CD4-positive, CD25-positive, alpha-beta regulatory T cell (primary cell): Measurements from ENCODE around the gene TLL2. TPM values are rescaled to one million over a fixed set of nuclear protein-coding genes. Genes with fewer than 3 reads are reported as not detected.

Experiments used
- ATAC-seq, 2 donors: fragments of 150-1000 bp; cut with Tn5 transposase; one replicate each; pipeline ENCODE4 v1.10.0; 2021; ENCODE audit warnings: low read depth in 2 of 2, moderate number of reproducible peaks in 2 of 2, moderate library complexity in 1 of 2
- DNase-seq, 3 donors: peaks; one replicate each; pipeline versions ENCODE4 v3.0.0 to v3.0.0-alpha.2; 2012 to 2022; ENCODE audit warnings: mixed read lengths in 1 of 3
- H3K27ac ChIP-seq: one replicate; pipeline ENCODE4 v1.7.0; 2013; ENCODE audit warnings: mild to moderate bottlenecking, low read length; ENCODE audit not compliant: insufficient read depth, poor library complexity, severe bottlenecking
- H3K27me3 ChIP-seq: one replicate; pipeline ENCODE4 v1.7.0; 2013; ENCODE audit warnings: low read length; ENCODE audit not compliant: control insufficient read depth, insufficient read depth
- H3K36me3 ChIP-seq: one replicate; pipeline ENCODE4 v1.7.0; 2013; ENCODE audit warnings: mild to moderate bottlenecking, low read length, moderate library complexity; ENCODE audit not compliant: control insufficient read depth, insufficient read depth
- H3K4me1 ChIP-seq: 2 replicates; pipeline ENCODE4 v1.7.0; 2013; ENCODE audit warnings: mild to moderate bottlenecking, low read length; ENCODE audit not compliant: insufficient read depth, control insufficient read depth, poor library complexity, severe bottlenecking
- H3K4me3 ChIP-seq: one replicate; pipeline ENCODE4 v1.7.0; 2013; ENCODE audit warnings: low read depth, mild to moderate bottlenecking, low read length, moderate library complexity
- H3K9me3 ChIP-seq, 2 experiments: 1 replicate in 1 of 2; 2 replicates in 1 of 2; pipeline ENCODE4 v1.7.0; 2013; ENCODE audit warnings: low read length in 2 of 2, mild to moderate bottlenecking in 1 of 2, moderate library complexity in 1 of 2; ENCODE audit not compliant: control insufficient read depth in 2 of 2
- H3K27ac Mint-ChIP-seq, 3 donors: one replicate each; pipeline ENCODE4 v1.8.0; 2020 to 2022; ENCODE audit warnings: mild to moderate bottlenecking in 3 of 3, mixed read lengths in 3 of 3, moderate library complexity in 2 of 3
- H3K27me3 Mint-ChIP-seq: one replicate; pipeline ENCODE4 v1.8.0; 2022; ENCODE audit warnings: mild to moderate bottlenecking, mixed read lengths
- H3K36me3 Mint-ChIP-seq: one replicate; pipeline ENCODE4 v1.8.0; 2020; ENCODE audit warnings: mixed read lengths
- H3K4me1 Mint-ChIP-seq, 4 donors: one replicate each; pipeline ENCODE4 v1.8.0; 2020 to 2022; ENCODE audit warnings: mixed read lengths in 4 of 4, mild to moderate bottlenecking in 1 of 4
- H3K4me3 Mint-ChIP-seq, 4 donors: one replicate each; pipeline ENCODE4 v1.8.0; 2020 to 2022; ENCODE audit warnings: mild to moderate bottlenecking in 4 of 4, mixed read lengths in 4 of 4, moderate library complexity in 3 of 4
- H3K9me3 Mint-ChIP-seq, 7 donors: one replicate each; pipeline ENCODE4 v1.8.0; 2020 to 2022; ENCODE audit warnings: mixed read lengths in 7 of 7, mild to moderate bottlenecking in 3 of 7, moderate library complexity in 2 of 7
- polyA plus RNA-seq, 4 donors: library from polyadenylated mRNA; unstranded; fragments of 300-500 nt; fragmentation: Illumina TruSeq; gene quantifications; one replicate each; pipeline ENCODE4 v1.2.3, GENCODE V29; 2021
- total RNA-seq: library from RNA; stranded (reverse); gene quantifications from one replicate; pipeline ENCODE4 v1.2.3, GENCODE V29; 2022

The TLL2 gene
- total and polyA plus RNA-seq, 5 donors from 2014 or later = not detected

- DNase-seq (no peak), ATAC-seq (no peak)
- Histone ChIP-seq H3K36me3 (peaks cover 12% of the 10 kb centered on the region), H3K9me3 (no peaks in the 10 kb centered on the region), H3K4me3 (no peak overlapping the region), H3K27me3 (peaks cover 22% of the 10 kb centered on the region), H3K27ac (no peak overlapping the region), H3K4me1 (peaks cover 23% of the 10 kb centered on the region)
- Mint-ChIP-seq H3K4me1 (peaks cover 9 to 25% (median 14%) of the 10 kb centered on the region in 4 donors), H3K27me3 (peaks cover 42% of the 10 kb centered on the region), H3K36me3 (peaks cover 8% of the 10 kb centered on the region), H3K9me3 (peaks cover 0 to 6% (median 0%) of the 10 kb centered on the region in 7 donors), H3K4me3 (peak overlapping the region in 1 of 4 donors; percentile 25), H3K27ac (no peak overlapping the region)
Measured at GRCh38 chr10:96516337-96516736, 2.6 kb upstream of the TLL2 start.

GRCh38 chr10:96513305-96513697 is 425 bp downstream of the TLL2 start:
- Histone ChIP-seq H3K36me3 (no peaks in the 10 kb centered on the region), H3K9me3 (no peaks in the 10 kb centered on the region), H3K27me3 (peaks cover 22% of the 10 kb centered on the region), H3K27ac (no peak overlapping the region), H3K4me1 (peaks cover 23% of the 10 kb centered on the region), H3K4me3 (no peak overlapping the region)
- ATAC-seq (peak in 1 of 2 donors; percentile 27), DNase-seq (peak in 2 of 3 donors; percentile 20 to 39)
- Mint-ChIP-seq H3K9me3 (peaks cover 0 to 6% (median 0%) of the 10 kb centered on the region in 7 donors), H3K27me3 (peaks cover 60% of the 10 kb centered on the region), H3K27ac (no peak overlapping the region), H3K36me3 (no peaks in the 10 kb centered on the region), H3K4me3 (peak overlapping the region in 3 of 4 donors; percentile 54 to 85 (median 82)), H3K4me1 (peaks cover 9 to 25% (median 15%) of the 10 kb centered on the region in 4 donors)

DNA sequence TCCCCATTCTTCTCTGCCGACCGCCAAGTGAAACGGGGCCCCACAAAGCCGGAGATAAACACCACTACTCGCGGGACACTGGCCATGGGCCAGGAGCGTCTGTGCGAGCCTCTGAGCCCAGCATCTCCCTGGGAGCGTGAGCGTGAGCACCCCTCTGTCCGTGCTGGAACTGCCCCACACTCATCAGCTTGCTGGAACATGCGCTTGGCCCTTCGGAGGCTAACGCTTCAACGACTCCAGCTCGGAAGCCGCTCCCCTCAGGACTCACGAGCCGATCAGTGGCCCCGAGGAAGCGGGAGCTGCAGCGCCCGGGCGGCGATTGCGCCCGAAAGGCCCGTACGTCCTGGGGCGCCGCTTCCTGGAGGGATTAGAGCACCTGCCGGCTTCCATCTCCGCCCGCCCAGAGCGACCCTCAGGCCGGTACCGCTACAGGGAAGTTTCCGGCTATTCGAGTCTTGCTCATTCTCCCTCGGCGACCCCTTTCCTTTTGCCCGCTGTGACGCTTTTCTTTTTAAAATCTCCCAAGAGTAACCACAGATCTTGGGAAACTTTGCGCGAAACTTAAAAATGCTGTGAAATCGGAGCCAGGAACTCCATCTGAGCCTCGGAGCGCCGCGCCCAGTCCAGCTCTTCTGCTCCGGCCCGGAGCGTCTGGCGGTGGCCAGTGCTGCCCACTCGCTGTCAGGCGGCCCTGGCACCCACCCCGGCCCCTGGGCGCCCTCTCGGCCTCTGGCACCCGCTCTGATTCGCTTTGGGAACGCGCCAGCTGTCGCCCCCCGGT is 1.0 kb downstream of the TLL2 start:
- Mint-ChIP-seq H3K27ac (no peak overlapping the region), H3K9me3 (peaks cover 0 to 6% (median 0%) of the 10 kb centered on the region in 7 donors), H3K36me3 (no peaks in the 10 kb centered on the region), H3K4me1 (peaks cover 9 to 25% (median 15%) of the 10 kb centered on the region in 4 donors), H3K4me3 (peak overlapping the region in 3 of 4 donors; percentile 28 to 79 (median 77)), H3K27me3 (peaks cover 60% of the 10 kb centered on the region)
- Histone ChIP-seq H3K27ac (no peak overlapping the region), H3K4me3 (peak overlapping the region; percentile 40), H3K36me3 (no peaks in the 10 kb centered on the region), H3K4me1 (peaks cover 23% of the 10 kb centered on the region), H3K9me3 (no peaks in the 10 kb centered on the region), H3K27me3 (peaks cover 22% of the 10 kb centered on the region)
- peak in 2 of 3 donors; percentile 5 to 22 for DNase-seq
- ATAC-seq = no peak

DNA sequence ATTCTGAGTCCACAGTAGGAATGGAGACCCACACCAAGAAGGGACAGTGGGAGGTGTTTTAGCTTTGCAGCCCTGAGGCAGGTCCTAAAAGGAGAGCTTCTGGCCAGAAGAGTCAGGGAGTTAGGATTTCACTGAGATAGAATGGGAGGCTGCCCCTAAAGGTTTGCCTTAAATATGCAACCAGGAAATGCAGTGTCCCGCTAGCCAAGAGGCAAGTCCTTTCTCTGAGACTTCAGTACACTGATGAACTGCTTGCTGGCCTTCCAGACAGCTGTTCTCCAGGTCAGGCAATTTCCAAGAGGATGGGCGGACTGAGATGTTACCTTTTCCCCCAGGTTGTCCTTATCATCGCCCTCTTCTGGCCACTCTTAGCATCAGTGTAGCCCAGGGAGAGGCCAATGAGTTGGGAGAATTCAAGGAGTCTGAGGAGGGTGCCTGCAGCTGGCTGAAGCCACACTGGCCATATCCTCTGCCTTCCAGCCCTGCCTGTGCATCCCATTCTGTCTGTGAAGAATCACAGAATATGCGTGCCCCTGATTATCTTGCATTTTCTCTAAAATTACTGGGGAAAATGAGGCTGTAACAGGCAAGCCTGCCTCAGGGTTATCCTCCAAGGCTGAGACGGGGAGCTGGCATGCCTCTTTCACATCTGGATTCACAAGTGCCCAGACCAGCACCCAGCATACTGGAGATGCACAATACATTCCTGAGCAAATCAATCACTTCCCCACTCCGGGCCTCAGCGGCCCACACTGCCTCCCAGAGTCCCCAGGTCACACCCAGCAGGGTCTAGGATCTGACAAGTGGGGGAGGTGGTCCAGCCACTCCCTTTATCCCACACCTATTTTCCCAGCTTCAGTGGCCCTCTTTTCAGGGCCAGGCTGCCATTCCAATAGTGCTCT is 2.4 kb downstream of the TLL2 start:
- H3K36me3 ChIP-seq = no peaks in the 10 kb centered on the region
- ATAC-seq (no peak), DNase-seq (peak in 2 of 3 donors; percentile 4 to 27)
- Mint-ChIP-seq H3K4me1 (peaks cover 9 to 25% (median 15%) of the 10 kb centered on the region in 4 donors), H3K9me3 (peaks cover 0 to 2% (median 0%) of the 10 kb centered on the region in 7 donors), H3K27ac (peak overlapping the region in 1 of 3 donors; percentile 52), H3K27me3 (peaks cover 55% of the 10 kb centered on the region), H3K36me3 (no peaks in the 10 kb centered on the region), H3K4me3 (peak overlapping the region in 3 of 4 donors; percentile 24 to 69 (median 29))
- no peak overlapping the region for H3K27ac ChIP-seq
- peaks cover 22% of the 10 kb centered on the region for H3K27me3 ChIP-seq
- no peak overlapping the region for H3K4me3 ChIP-seq
- H3K9me3 ChIP-seq = no peaks in the 10 kb centered on the region
- peaks cover 23% of the 10 kb centered on the region for H3K4me1 ChIP-seq

DNA sequence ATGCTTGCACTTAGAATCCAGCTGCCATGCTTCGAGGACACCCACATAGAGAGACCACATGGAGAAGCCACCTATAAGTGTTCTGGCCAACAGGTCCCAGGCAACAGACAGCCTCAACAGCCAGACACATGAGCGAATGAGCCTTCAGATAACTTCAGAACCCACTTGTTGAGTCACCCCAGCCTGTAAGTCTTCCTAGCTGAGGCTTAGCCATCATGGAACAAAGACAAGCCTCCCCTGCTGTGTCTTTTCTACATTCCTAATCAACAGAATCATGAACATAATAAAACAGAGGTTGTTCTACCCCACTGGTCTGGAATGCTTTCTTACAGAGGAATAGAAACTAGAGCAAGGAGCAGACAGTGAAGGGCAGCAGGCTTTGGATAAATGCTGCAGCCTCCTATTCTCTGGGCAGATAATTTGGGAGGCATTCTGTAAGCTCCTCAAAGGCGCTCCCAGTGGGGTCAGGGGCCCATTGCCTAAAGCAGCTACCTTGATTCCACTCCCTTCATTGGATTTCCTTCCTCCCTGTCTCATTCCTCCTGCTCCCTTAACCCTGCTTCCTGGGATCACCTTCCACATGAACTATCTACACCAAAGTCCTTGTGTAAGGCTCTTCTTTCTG is 4.6 kb downstream of the TLL2 start:
- Histone ChIP-seq H3K27me3 (peaks cover 10% of the 10 kb centered on the region), H3K9me3 (no peaks in the 10 kb centered on the region), H3K27ac (no peak overlapping the region), H3K4me3 (no peak overlapping the region), H3K36me3 (no peaks in the 10 kb centered on the region), H3K4me1 (peaks cover 19% of the 10 kb centered on the region)
- ATAC-seq (no peak), DNase-seq (no peak)
- peaks cover 1 to 14% (median 5%) of the 10 kb centered on the region in 4 donors for H3K4me1 Mint-ChIP-seq
- no peak overlapping the region for H3K4me3 Mint-ChIP-seq
- H3K27ac Mint-ChIP-seq = no peak overlapping the region
- no peaks in the 10 kb centered on the region for H3K36me3 Mint-ChIP-seq
- peaks cover 36% of the 10 kb centered on the region for H3K27me3 Mint-ChIP-seq
- H3K9me3 Mint-ChIP-seq = peaks cover 0 to 2% (median 0%) of the 10 kb centered on the region in 7 donors

DNA sequence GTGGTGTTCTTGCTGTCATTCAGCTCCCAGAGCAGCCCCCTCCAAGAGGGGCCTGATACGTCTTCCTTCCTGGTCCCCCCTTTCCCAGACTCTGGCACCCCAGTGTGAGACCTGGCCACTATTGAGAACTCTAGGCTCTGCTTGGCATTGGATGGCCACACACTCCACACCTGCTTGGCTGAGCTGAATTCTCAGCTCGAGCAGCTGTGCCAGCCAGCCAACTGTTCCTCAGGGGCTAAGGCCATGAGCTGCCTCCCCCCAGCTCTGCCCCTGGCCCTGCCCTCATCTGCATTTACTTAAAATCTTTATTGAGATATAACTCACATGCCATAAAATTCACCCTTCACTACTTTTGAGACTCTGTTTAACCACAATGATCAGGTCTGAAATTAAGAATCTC is 6.7 kb downstream of the TLL2 start:
- Histone ChIP-seq H3K4me3 (no peak overlapping the region), H3K9me3 (no peaks in the 10 kb centered on the region), H3K36me3 (no peaks in the 10 kb centered on the region), H3K27ac (no peak overlapping the region), H3K27me3 (peaks cover 6% of the 10 kb centered on the region), H3K4me1 (no peaks in the 10 kb centered on the region)
- Mint-ChIP-seq H3K4me1 (peaks cover 0 to 6% (median 3%) of the 10 kb centered on the region in 4 donors), H3K27ac (no peak overlapping the region), H3K27me3 (peaks cover 21% of the 10 kb centered on the region), H3K9me3 (peaks cover 0 to 2% (median 0%) of the 10 kb centered on the region in 7 donors), H3K4me3 (no peak overlapping the region), H3K36me3 (no peaks in the 10 kb centered on the region)
- ATAC-seq (no peak), DNase-seq (no peak)
